GM21786 (cell line): Measurements from ENCODE around the gene AQP12B.
"Not testable (repeated sequence)": the region's sequence is repeated elsewhere in the genome, so short reads cannot be mapped to it uniquely, and the experiment has no call there.

Source experiments
- ATAC-seq: cut with Tn5 transposase; IDR thresholded peaks from one replicate; pipeline ENCODE4 v1.9.1; 2021; ENCODE audit not compliant: unreplicated experiment

The AQP12B gene

GRCh38 chr2:240682431-240683224, at the start of gene AQP12B:
TSS of gene AQP12B (minus strand) at chr2:240682885. CDS start at chr2:240682837, 48 bp downstream.
- not testable (repeated sequence) for ATAC-seq

- no peak for ATAC-seq
Observed at GRCh38 chr2:240732184-240732583, 49.5 kb upstream of the AQP12B start.

DNA sequence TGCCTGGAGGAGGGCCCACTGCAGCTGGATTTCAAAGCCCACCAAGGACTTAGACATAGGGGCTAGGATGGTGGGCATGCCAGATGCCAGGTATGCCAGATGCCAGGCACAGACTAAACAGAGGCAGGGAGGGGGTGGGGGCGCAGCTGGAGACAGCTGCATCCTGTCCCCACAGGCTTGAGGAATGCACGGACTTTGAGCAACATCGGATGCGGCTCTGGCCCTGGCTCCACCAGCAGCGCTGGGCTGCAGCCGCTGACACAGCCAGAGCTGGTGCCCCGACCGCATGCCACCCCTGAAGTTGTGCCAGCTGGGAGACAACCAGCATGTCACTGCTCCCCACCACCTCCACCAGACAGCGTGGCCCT, 48.5 kb upstream of the AQP12B start:
- no peak for ATAC-seq

DNA sequence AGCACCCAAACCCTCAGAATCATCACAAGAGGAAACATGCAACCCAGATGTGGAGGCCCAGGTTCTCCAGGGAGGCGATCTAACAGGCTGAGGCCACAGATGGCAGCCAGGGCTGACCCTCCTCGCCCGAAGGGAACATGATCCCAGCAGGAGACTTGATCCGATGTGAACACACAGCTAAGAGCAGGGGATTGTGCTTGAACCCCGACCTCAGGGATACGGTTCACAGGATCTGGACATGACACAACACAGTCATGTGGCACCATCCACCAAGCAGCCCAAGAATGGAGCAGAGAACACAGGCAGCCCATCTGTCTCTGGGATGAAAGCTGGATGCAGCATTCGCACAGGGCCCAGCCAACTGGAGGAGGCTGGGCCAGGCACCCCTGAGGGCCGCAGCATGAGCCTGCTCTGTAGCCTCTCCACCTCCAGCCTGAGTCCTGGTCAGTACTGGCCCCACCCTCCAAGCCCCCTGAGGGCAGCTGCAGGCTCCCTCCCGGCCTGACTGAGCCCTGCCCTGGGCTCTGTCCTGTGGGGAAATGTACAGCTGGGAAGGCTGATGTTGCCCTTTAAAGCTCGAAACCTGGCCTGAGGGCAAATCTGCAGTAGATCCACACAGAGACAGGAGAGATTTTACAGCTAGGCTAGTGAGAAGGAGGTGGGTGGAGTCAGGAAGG, 48.0 kb upstream of the AQP12B start:
- ATAC-seq, result no peak

DNA sequence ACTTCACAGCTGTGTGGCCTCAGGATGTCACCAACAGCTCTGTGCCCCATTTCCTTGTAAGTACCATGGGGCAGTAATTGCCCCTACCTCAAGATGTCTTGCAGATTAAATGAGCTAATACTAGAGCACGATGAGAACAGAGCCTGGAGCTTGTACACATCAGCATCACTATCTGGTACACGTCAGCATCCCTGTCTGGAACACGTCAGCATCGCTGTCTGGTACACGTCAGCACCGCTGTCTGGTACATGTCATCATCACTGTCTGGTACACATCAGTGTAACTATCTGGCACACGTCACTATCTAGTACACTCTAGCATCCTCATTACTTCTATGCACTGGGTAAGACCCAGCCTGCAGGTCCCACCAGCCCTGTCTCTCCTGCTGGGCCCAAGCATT, 46.1 kb upstream of the AQP12B start:
- no peak for ATAC-seq

DNA sequence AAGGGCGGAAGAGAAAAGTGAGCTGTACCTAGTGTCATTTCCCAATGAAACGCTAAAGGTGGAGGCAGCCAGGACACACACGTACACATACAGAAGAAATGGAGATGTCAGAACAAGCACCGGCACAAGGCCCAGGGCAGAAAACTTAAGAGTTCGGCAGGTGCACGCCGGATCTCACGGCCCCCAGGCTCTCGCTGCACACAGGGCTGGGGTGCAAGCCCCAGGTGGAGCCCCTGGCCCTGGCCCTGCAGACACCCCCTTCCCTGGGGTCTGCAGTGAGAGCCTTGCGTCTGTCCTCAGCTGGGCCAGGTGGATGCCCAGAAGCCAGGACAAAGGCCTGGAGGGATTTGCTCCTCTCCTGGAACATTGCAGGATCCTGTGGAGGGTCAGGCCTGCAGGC, 45.7 kb upstream of the AQP12B start:
- ATAC-seq, result no peak

GRCh38 chr2:240727913-240728312, 45.2 kb upstream of the AQP12B start:
- ATAC-seq, result no peak

DNA sequence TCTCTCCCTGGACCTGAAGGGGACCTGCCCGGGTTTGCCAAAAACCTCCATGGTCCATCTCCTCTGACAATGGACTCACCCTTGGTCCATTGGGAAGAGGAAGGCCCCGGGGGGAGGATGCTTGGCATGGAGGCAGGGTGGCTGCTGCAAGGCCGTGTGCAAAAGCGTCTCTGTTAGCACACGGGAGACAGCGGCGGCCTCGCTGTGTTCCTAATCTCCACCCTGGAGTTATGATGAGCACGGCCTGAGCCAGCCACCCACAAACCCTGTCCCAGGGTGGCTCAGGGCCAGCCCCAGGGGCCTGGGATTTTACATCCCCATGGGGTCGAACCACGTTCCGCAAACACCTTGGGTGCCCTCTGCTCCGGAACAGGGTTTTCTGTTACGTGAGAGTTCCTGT, 44.8 kb upstream of the AQP12B start:
- ATAC-seq, result no peak

DNA sequence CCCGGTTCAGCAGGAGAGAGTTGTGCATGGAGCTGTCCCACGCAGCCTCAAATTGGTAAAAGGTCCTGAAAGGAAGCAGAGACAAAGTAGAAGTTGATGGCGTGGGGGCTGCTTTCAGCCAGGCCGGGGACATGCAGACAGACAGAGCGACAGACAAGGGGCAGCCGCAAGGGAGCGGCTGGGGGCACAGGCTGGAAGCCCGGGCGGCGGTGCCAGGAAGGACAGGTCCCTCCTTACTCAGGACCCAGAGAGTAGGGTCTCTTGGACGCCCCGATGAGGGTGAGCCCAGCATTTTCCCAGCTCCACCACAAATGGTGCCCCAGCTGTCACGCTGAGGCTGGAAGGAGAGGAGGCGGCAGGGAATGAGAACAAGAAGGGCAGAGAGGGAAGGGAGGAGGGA, 44.2 kb upstream of the AQP12B start:
- ATAC-seq, result no peak

DNA sequence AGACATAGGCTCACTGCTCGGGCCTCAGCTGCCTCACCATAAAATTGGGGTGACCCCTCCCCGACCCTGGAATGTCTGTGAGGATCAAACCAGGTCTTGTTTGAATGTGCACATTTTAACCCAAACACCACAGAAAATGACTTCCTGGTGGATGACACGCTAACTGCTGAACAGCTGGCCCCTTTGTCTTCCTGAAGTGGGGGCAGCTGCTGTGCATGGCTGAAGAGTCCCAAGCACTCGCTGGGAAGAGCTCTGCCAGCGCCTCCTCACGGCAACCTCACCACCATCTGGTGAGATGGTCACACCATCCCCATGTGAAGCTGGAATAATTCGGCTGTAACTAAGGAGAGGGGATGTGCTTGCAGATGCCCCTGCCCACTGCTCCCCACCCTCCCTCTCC, 43.0 kb upstream of the AQP12B start:
- no peak for ATAC-seq

DNA sequence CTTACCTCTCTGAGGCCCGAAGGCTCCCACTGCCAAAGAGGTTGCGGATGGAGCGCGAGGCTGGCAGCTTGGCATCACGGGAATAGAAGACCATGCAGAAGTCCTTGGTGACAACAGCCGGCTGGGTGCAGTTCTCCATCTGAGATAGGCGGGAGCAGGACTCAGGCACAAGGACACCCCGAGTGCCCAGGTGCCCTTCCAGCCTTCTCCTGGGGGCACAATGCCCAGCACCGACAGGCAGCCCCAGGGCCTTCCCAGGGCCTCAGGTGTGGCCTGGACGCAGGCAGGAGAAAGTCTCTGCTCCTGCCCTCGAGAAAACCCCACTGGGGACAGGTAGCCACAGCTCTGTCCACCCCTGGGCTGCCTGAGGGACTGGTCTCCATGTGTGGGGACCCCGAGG, 42.6 kb upstream of the AQP12B start:
- no peak for ATAC-seq

- no peak for ATAC-seq
Observed at GRCh38 chr2:240724431-240724830, 41.7 kb upstream of the AQP12B start.

GRCh38 chr2:240723851-240724250, 41.2 kb upstream of the AQP12B start:
- ATAC-seq, result no peak

GRCh38 chr2:240722796-240723735, 40.4 kb upstream of the AQP12B start:
- no peak for ATAC-seq

DNA sequence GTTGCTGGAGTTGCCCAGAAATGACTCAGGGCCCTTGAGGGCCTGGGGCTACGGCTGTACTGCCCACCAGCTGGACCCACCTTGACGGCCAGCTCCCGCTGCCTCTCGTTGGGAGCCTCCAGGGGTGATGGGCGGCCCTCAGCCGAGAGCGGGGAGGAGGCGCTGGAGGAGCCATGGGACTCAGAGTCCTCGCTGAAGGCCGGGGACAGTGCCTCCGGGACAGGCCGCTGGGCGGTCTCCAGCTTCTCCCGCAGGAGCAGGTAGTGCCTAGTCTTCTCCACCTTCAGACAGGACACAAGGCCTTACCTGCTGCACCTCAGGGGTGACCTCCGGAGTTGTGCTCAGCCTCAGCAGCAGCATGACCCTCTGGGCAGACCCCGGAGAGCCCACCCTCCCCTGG, 39.7 kb upstream of the AQP12B start:
- ATAC-seq, result no peak

GRCh38 chr2:240721596-240722180, 39.0 kb upstream of the AQP12B start:
- ATAC-seq, result no peak

DNA sequence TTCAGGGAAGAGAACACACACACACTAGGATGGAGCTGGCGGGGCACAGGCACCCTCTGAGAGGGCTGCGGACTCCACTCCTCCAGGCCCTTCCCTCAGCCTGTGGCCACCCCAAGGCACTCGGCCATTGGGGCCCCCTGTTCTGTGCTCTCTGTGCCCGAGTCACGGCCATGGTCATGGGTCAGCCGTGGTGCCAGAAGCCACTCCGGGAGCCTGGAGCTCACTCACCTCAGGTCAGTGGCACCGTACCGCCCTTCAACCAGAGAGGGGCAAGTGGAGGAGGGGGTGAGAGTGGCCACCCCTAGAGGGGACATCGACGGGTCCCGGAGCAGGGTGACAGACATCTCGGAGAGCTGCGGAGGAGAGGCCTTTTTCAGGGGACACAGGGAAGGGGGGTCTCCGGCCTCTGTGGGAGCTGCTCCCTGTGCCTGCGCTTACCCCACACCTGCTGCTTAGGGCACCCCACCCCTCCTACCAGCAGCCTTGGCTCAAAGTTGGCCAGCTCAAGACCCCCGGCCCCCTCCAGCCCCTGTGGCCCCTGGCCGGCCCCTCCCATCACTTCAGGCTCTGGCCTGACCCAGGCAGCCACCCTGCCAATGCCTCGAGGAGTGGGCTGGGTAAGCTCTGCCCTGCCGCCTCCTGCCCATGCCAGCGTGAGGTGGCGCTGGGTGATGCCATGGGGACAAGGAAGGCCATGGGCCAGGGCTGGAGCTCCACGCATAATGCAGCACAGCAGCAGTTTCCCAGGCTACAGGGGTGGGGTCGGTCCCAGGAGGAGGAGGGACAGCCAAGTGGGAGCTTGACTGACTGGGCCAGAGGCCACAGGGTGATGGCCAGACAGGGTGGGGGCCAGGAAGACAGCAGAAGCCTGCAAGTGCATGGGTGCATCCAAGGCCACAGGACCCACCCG, 38.3 kb upstream of the AQP12B start:
- ATAC-seq, result no peak

- no peak for ATAC-seq
Observed at GRCh38 chr2:240719676-240720545, 37.2 kb upstream of the AQP12B start.

DNA sequence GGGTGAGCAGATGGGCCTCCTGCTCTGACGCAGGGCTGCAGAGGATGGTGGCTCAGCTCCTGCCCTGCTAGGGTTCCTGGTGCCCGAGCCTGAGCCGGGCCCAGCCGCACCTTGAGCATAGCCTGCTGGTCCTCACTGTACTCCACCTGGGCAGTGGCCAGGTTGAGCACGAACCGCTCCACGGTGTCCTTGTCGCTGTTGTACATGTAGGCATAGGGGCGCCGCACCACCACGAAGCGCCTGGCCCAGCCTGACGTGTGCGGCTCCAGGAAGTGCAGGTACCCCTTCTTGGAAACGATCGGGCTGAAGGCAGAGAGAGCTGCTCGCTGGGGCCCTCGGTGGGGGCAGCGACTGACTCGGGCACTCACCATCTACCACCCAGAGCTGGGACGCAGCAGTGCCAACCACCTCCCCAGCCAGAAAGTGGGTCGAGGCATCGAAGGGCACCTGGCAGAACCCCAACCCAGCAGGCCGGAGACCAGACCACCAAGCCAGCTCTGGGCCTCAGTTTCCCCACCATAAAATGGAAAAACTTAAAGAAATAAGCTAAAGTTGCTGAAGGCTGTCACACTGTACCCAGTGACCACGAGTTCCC, 36.3 kb upstream of the AQP12B start:
- no peak for ATAC-seq
